Measurements from ENCODE around the gene HOXD9. TPM values are rescaled to one million over a fixed set of nuclear protein-coding genes. Genes with fewer than 3 reads are reported as not detected.
A peak's percentile ranks its signal among the peaks of the same experiment; 100 is the strongest.

Gene HOXD9
- total and polyA plus RNA-seq, 7 donors = 0.46 to 27.1 (median 10.6) TPM

GRCh38 chr2:176155356-176156044 lies 33.0 kb downstream of the HOXD9 start:
- no peak for DNase-seq
- Histone ChIP-seq H3K27me3 (peaks cover 45 to 99% (median 86%) of the 10 kb centered on the region in 3 donors), H3K27ac (no peak overlapping the region), H3K4me3 (no peak overlapping the region), H3K36me3 (peaks cover 0 to 9% (median 0%) of the 10 kb centered on the region in 4 donors), H3K4me1 (peaks cover 0 to 39% (median 24%) of the 10 kb centered on the region in 4 donors), H3K9me3 (no peaks in the 10 kb centered on the region)
- 59 to 76% methylated on average over 6 of the region's 6 CpGs for WGBS, 2 donors
- intact Hi-C loops (cut with DNase I) = no loop called here
- TF ChIP-seq POLR2AphosphoS5 (IDR thresholded peaks at IDR 0.05) (no peak), EP300 (IDR thresholded peaks at IDR 0.05) (no peak), POLR2A (IDR thresholded peaks at IDR 0.05) (no peak), CTCF (IDR thresholded peaks at IDR 0.05) (no peak)

GRCh38 chr2:176156301-176156806 lies 33.8 kb downstream of the HOXD9 start:
- Histone ChIP-seq H3K4me3 (no peak overlapping the region), H3K4me1 (peaks cover 0 to 43% (median 31%) of the 10 kb centered on the region in 4 donors), H3K36me3 (peaks cover 0 to 9% (median 0%) of the 10 kb centered on the region in 4 donors), H3K27me3 (peaks cover 54 to 99% (median 88%) of the 10 kb centered on the region in 3 donors), H3K9me3 (no peaks in the 10 kb centered on the region), H3K27ac (no peak overlapping the region)
- intact Hi-C loops (cut with DNase I) = no loop called here
- no peak for DNase-seq
- TF ChIP-seq POLR2AphosphoS5 (IDR thresholded peaks at IDR 0.05) (no peak), CTCF (IDR thresholded peaks at IDR 0.05) (no peak), POLR2A (IDR thresholded peaks at IDR 0.05) (no peak), EP300 (IDR thresholded peaks at IDR 0.05) (no peak)
- 47 to 55% methylated on average over 8 of the region's 8 CpGs for WGBS, 2 donors

- WGBS, 2 donors = 11 to 14% methylated on average over 48 of the region's 48 CpGs
- Histone ChIP-seq H3K36me3 (peaks cover 0 to 9% (median 0%) of the 10 kb centered on the region in 4 donors), H3K4me3 (peak within 1 kb of the TSS; percentile 19 to 32 (median 24)), H3K4me1 (peaks cover 0 to 41% (median 33%) of the 10 kb centered on the region in 4 donors), H3K9me3 (no peaks in the 10 kb centered on the region), H3K27ac (no peak within 1 kb of the TSS), H3K27me3 (peaks cover 55 to 99% (median 88%) of the 10 kb centered on the region in 3 donors)
- TF ChIP-seq EP300 (IDR thresholded peaks at IDR 0.05) = no peak
- intact Hi-C loops (cut with DNase I) = no loop called here
- no peak for DNase-seq
Measured at GRCh38 chr2:176156807-176157498, 34.4 kb downstream of the HOXD9 start, which contains the start of gene HOXD3. TSS of gene HOXD3 (plus strand) at chr2:176157307. CDS start at chr2:176169115, 11,808 bp downstream.

GRCh38 chr2:176157499-176158185 lies 35.1 kb downstream of the HOXD9 start:
- Histone ChIP-seq H3K36me3 (peaks cover 0 to 6% (median 0%) of the 10 kb centered on the region in 4 donors), H3K27me3 (peaks cover 56 to 99% (median 92%) of the 10 kb centered on the region in 3 donors), H3K4me1 (peaks cover 0 to 44% (median 35%) of the 10 kb centered on the region in 4 donors), H3K4me3 (peak overlapping the region; percentile 19 to 32 (median 24)), H3K27ac (no peak overlapping the region), H3K9me3 (no peaks in the 10 kb centered on the region)
- TF ChIP-seq POLR2A (IDR thresholded peaks at IDR 0.05) (no peak), CTCF (IDR thresholded peaks at IDR 0.05) (no peak), POLR2AphosphoS5 (IDR thresholded peaks at IDR 0.05) (no peak), EP300 (IDR thresholded peaks at IDR 0.05) (no peak)
- DNase-seq = no peak
- intact Hi-C loops (cut with DNase I) = no loop called here
- 9 to 18% methylated on average over 43 of the region's 43 CpGs for WGBS, 2 donors
